SK-N-SH (cell line): ENCODE data around the gene SLCO6A1.

Experiments
- EZH2phosphoT487 ChIP-seq: fragments of 200-600 bp; sonication (generic); IDR thresholded peaks from 2 replicates; pipeline ENCODE4 v1.6.1; 2017; ENCODE audit warnings: low read depth, mixed run types, mild to moderate bottlenecking, antibody characterized with exemption, moderate library complexity, borderline replicate concordance
- FOXM1 ChIP-seq: IDR thresholded peaks from 2 replicates; pipeline ENCODE4 v1.4.0; 2012; ENCODE audit warnings: low read depth, mild to moderate bottlenecking
- JUND ChIP-seq: IDR thresholded peaks from 2 replicates; pipeline ENCODE4 v1.4.0; 2012
- MEF2A ChIP-seq: IDR thresholded peaks from 2 replicates; pipeline ENCODE4 v1.4.0; 2012; ENCODE audit warnings: low read depth, borderline replicate concordance
- MXI1 ChIP-seq: IDR thresholded peaks from 2 replicates; pipeline ENCODE4 v1.6.1; 2012; ENCODE audit warnings: mild to moderate bottlenecking, low read depth, low read length, improper control_type of control experiment
- RAD21 ChIP-seq: IDR thresholded peaks from 2 replicates; pipeline ENCODE4 v1.6.1; 2012; ENCODE audit warnings: mild to moderate bottlenecking, low read length
- RCOR1 ChIP-seq: fragments of 150-350 bp; IDR thresholded peaks from 2 replicates; pipeline ENCODE4 v1.6.1; 2017; ENCODE audit warnings: antibody characterized with exemption, low read length
- TAF1 ChIP-seq: IDR thresholded peaks from 2 replicates; pipeline ENCODE4 v1.6.1; 2012; ENCODE audit warnings: low read depth, mild to moderate bottlenecking, low read length, moderate library complexity, borderline replicate concordance
- YY1 ChIP-seq: IDR thresholded peaks from 2 replicates; pipeline ENCODE4 v1.4.0; 2012; ENCODE audit warnings: low read depth, mild to moderate bottlenecking
- TF ChIP-seq, protein P1 (sequence below): fragments of 200-600 bp; sonication (generic); IDR thresholded peaks from 2 replicates; pipeline ENCODE4 v1.6.1; 2017; ENCODE audit warnings: antibody characterized with exemption, mild to moderate bottlenecking, moderate library complexity
- TF ChIP-seq, protein P2 (sequence below): IDR thresholded peaks from 2 replicates; pipeline ENCODE4; 2012
- TF ChIP-seq, protein P3 (sequence below): IDR thresholded peaks from 2 replicates; pipeline ENCODE4 v1.4.0; 2012; ENCODE audit warnings: low read depth

DNA sequence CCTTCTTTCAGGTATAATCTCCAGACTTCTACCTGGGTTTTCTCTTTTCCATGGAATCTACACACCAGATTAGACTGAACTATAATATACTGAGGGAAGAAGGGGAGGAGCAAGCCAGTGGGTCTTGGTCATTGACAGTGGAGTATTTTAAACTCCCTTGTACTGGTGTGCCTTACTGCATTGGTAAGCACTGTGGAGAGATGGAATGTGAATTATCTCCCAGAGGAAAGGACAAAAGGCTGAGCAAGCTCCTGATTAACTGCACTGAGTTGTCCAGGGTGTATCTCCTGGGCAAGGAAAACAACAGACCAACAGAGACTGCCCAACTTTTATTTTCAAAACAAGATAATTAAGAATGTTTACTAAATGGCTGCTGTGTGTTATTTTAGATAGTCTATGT is 29.8 kb upstream of the SLCO6A1 start:
- TF ChIP-seq YY1 = no peak
- no peak for TF ChIP-seq RCOR1
- TF ChIP-seq EZH2phosphoT487 = no peak
- TF ChIP-seq, protein P1, sequence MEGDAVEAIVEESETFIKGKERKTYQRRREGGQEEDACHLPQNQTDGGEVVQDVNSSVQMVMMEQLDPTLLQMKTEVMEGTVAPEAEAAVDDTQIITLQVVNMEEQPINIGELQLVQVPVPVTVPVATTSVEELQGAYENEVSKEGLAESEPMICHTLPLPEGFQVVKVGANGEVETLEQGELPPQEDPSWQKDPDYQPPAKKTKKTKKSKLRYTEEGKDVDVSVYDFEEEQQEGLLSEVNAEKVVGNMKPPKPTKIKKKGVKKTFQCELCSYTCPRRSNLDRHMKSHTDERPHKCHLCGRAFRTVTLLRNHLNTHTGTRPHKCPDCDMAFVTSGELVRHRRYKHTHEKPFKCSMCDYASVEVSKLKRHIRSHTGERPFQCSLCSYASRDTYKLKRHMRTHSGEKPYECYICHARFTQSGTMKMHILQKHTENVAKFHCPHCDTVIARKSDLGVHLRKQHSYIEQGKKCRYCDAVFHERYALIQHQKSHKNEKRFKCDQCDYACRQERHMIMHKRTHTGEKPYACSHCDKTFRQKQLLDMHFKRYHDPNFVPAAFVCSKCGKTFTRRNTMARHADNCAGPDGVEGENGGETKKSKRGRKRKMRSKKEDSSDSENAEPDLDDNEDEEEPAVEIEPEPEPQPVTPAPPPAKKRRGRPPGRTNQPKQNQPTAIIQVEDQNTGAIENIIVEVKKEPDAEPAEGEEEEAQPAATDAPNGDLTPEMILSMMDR = no peak
- TF ChIP-seq RAD21 = no peak
- no peak for TF ChIP-seq MXI1
- TF ChIP-seq, protein P2, sequence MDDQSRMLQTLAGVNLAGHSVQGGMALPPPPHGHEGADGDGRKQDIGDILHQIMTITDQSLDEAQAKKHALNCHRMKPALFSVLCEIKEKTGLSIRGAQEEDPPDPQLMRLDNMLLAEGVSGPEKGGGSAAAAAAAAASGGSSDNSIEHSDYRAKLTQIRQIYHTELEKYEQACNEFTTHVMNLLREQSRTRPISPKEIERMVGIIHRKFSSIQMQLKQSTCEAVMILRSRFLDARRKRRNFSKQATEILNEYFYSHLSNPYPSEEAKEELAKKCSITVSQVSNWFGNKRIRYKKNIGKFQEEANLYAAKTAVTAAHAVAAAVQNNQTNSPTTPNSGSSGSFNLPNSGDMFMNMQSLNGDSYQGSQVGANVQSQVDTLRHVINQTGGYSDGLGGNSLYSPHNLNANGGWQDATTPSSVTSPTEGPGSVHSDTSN = no peak
- no peak for TF ChIP-seq MEF2A
- no peak for TF ChIP-seq JUND
- TF ChIP-seq FOXM1 = no peak
- TF ChIP-seq, protein P3, sequence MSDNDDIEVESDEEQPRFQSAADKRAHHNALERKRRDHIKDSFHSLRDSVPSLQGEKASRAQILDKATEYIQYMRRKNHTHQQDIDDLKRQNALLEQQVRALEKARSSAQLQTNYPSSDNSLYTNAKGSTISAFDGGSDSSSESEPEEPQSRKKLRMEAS = no peak
- TF ChIP-seq TAF1 = no peak
